ENCODE measurements around the gene GP1BA.

DNA sequence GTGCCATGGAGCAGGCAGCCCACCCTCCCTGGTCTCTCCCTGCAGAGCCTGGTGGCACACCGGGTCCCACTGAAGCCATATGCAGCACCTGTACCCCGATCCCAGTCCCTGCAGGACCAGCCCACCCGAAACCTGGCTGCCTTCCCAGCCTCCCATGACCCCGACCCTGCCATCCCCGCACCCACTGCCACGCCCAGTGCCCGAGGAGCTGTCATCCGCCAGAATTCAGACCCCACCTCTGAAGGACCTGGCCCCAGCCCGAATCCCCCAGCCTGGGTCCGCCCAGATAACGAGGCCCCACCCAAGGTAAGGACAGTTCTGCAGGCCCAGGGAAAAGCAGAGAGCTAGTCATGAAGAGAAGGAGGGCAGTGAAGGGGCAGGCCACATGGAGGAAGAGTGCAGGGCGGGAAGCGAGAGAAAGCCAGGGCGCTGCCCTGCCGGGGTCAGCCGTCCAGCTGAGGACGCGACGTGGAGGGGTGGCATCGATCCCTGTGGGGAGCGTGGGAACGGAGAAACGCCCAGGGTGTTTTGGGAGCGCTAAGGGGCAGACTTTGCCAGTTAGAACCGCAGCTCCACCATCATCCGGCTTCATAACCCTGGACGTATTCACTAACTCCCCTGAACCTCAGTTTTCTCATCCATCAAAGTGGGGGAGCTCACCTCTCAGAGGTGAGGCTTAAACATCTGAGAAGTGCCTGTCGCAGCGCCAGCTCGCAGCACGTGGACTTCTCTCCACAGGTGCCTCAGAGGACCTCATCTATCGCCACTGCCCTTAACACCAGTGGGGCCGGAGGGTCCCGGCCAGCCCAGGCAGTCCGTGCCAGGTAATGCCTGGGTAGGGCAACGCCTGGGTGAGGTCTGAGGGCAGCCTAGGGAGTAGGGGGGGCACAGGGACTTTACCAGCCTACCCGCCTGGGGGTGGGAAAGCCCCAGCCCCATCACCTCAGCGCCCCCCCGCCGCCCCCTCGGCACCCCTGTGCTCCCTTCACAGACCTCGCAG lies 40.4 kb upstream of the GP1BA start:
- TF ChIP-seq CTCF (IDR thresholded peaks at IDR 0.05) (no peak), EZH2 (IDR thresholded peaks at IDR 0.05; ENCODE audit: borderline replicate concordance, insufficient read depth, low read depth, low read length, poor library complexity, severe bottlenecking) (no peak)

Data from B cell (primary cell).